T-helper 1 cell treated with Interleukin-12 subunit alpha and Interleukin-12 subunit beta and Interleukin-4 antibody, amounts not matched to agents 30 μg/mL and 1 μg/mL, for 36 hours (primary cell): ENCODE data around the gene SF1.
A peak's percentile ranks its signal among the peaks of the same experiment; 100 is the strongest.

Source experiments
- H3K27ac Mint-ChIP-seq: one replicate; pipeline ENCODE4 v1.8.0; 2021; ENCODE audit warnings: mild to moderate bottlenecking, mixed read lengths
- H3K27me3 Mint-ChIP-seq: one replicate; pipeline ENCODE4 v1.8.0; 2021; ENCODE audit warnings: low read depth, mixed read lengths
- H3K36me3 Mint-ChIP-seq: one replicate; pipeline ENCODE4 v1.8.0; 2021; ENCODE audit warnings: low read depth, mixed read lengths
- H3K4me1 Mint-ChIP-seq: one replicate; pipeline ENCODE4 v1.8.0; 2021; ENCODE audit warnings: low read depth, mixed read lengths
- H3K4me3 Mint-ChIP-seq: one replicate; pipeline ENCODE4 v1.8.0; 2021; ENCODE audit warnings: mild to moderate bottlenecking, moderate library complexity, mixed read lengths
- H3K9me3 Mint-ChIP-seq: one replicate; pipeline ENCODE4 v1.8.0; 2021; ENCODE audit warnings: mixed read lengths

SF1 gene

GRCh38 chr11:64742889-64743590, 35.3 kb downstream of the SF1 start:
- H3K27ac Mint-ChIP-seq: no peak overlapping the region
- H3K4me1 Mint-ChIP-seq: peaks cover 24% of the 10 kb centered on the region

GRCh38 chr11:64742087-64742888, 36.1 kb downstream of the SF1 start:
- H3K4me3 Mint-ChIP-seq: peak overlapping the region; percentile 74
- peaks cover 18% of the 10 kb centered on the region for H3K36me3 Mint-ChIP-seq
- no peaks in the 10 kb centered on the region for H3K9me3 Mint-ChIP-seq
- peaks cover 23% of the 10 kb centered on the region for H3K4me1 Mint-ChIP-seq
- no peak overlapping the region for H3K27ac Mint-ChIP-seq
- no peaks in the 10 kb centered on the region for H3K27me3 Mint-ChIP-seq

More at GRCh38 chr11:64742889-64743590, 35.3 kb downstream of the SF1 start:
- no peaks in the 10 kb centered on the region for H3K9me3 Mint-ChIP-seq
- H3K27me3 Mint-ChIP-seq: no peaks in the 10 kb centered on the region
- H3K4me3 Mint-ChIP-seq: no peak overlapping the region
- peaks cover 19% of the 10 kb centered on the region for H3K36me3 Mint-ChIP-seq

DNA sequence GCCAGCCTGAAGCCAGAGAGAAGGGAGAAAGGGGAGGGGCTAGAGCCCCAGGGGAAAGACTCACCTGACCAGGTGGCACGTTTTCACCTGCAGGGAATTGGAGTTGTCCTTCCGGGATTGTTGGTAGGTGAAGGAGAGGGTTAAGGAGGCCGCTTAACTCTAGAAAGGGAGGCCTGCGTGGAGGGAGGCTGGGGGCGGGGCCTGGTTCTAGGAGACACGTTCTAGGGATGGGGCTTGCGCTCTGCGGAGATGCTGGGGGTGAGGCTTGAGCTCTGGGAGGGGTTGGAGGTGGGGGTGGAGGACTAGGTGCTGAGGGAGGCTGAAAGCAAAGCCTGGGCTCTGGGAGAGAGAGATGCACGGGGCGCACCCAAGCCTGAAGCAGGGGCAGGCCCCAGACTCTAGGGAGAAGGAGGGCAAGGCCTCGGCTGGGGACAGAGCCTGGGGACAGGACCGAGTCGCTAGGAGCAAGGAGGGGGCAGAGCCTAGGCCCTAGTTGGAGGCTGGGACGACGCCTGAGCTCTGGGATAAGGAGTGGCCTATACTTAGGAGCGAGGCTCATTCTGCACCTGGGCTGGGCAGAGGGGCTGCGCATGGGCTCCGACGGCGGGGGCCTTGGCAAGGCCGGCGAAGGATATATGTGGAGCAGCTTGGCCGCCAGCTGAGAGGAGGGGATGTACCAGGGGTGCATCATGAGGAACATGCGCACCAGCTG, 36.8 kb downstream of the SF1 start:
- H3K4me3 Mint-ChIP-seq: peak overlapping the region; percentile 74
- H3K4me1 Mint-ChIP-seq: peaks cover 23% of the 10 kb centered on the region
- H3K27me3 Mint-ChIP-seq: no peaks in the 10 kb centered on the region
- peaks cover 20% of the 10 kb centered on the region for H3K36me3 Mint-ChIP-seq
- no peak overlapping the region for H3K27ac Mint-ChIP-seq
- no peaks in the 10 kb centered on the region for H3K9me3 Mint-ChIP-seq

- peaks cover 30% of the 10 kb centered on the region for H3K36me3 Mint-ChIP-seq
- no peaks in the 10 kb centered on the region for H3K9me3 Mint-ChIP-seq
- H3K4me1 Mint-ChIP-seq: peaks cover 18% of the 10 kb centered on the region
- no peak overlapping the region for H3K27ac Mint-ChIP-seq
- no peak overlapping the region for H3K4me3 Mint-ChIP-seq
- H3K27me3 Mint-ChIP-seq: no peaks in the 10 kb centered on the region
These were observed 38.5 kb downstream of the SF1 start for GRCh38 chr11:64739871-64740270.

DNA sequence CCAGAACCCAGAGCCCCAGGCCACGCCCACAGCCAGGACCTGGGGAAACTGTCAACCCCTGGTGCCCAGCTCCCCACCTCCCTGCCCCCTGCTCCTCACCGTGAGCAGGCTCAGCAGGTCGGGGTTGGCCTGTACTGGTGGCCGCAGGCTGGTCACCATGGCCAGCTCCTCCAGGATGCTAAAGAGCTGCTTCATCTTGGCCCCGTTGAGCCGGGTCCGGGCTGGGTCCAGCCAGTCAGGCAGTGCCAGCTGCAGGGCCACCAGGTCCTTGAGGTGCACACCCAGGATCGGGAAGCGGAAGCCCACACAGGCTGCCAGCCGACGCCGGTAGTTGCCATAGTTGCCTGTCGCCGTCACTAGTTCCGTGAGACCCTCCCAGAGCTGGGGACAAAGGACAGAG, 41.7 kb downstream of the SF1 start:
- H3K27me3 Mint-ChIP-seq: no peaks in the 10 kb centered on the region
- no peak overlapping the region for H3K27ac Mint-ChIP-seq
- H3K4me1 Mint-ChIP-seq: peaks cover 13% of the 10 kb centered on the region
- no peak overlapping the region for H3K4me3 Mint-ChIP-seq
- H3K36me3 Mint-ChIP-seq: peaks cover 47% of the 10 kb centered on the region
- no peaks in the 10 kb centered on the region for H3K9me3 Mint-ChIP-seq

DNA sequence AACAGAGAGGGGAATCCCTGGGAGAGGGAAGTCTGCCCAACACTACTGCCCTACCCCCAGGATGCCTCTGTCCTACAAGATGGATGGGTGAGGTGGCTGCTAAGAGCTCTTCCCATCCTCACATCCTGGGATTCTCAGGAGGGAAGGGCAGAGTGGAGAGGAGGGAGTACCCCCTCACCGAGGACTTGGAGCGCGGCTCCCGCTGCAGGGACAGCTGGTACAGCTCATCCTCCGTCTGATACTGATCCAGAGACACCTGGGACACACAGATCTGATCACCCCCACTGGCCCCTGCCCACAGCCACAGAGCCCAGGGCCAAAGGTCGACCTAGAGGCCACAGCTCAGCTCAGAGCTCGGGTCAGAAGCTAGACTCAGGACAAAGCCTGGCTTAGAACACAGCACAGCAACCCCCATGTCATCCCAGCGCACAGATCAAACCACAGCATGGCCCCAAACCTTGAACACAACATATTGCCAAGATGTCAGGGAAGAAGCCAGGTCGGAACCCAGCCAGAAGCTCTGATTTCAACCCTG, 42.5 kb downstream of the SF1 start:
- Mint-ChIP-seq H3K4me3 (no peak overlapping the region), H3K27me3 (no peaks in the 10 kb centered on the region), H3K9me3 (no peaks in the 10 kb centered on the region), H3K27ac (no peak overlapping the region), H3K4me1 (peaks cover 8% of the 10 kb centered on the region), H3K36me3 (peaks cover 49% of the 10 kb centered on the region)

GRCh38 chr11:64734811-64735724, 43.3 kb downstream of the SF1 start:
- no peaks in the 10 kb centered on the region for H3K9me3 Mint-ChIP-seq
- peaks cover 45% of the 10 kb centered on the region for H3K36me3 Mint-ChIP-seq
- H3K27me3 Mint-ChIP-seq: no peaks in the 10 kb centered on the region
- no peak overlapping the region for H3K4me3 Mint-ChIP-seq
- no peak overlapping the region for H3K27ac Mint-ChIP-seq
- H3K4me1 Mint-ChIP-seq: peaks cover 3% of the 10 kb centered on the region

GRCh38 chr11:64731601-64732000, 46.7 kb downstream of the SF1 start:
- Mint-ChIP-seq H3K4me3 (no peak overlapping the region), H3K27me3 (no peaks in the 10 kb centered on the region), H3K4me1 (peaks cover 3% of the 10 kb centered on the region), H3K9me3 (no peaks in the 10 kb centered on the region), H3K27ac (no peak overlapping the region), H3K36me3 (peaks cover 49% of the 10 kb centered on the region)

- H3K9me3 Mint-ChIP-seq: no peaks in the 10 kb centered on the region
- H3K4me3 Mint-ChIP-seq: no peak overlapping the region
- H3K27ac Mint-ChIP-seq: no peak overlapping the region
These were observed 48.4 kb downstream of the SF1 start for GRCh38 chr11:64729851-64730382.

DNA sequence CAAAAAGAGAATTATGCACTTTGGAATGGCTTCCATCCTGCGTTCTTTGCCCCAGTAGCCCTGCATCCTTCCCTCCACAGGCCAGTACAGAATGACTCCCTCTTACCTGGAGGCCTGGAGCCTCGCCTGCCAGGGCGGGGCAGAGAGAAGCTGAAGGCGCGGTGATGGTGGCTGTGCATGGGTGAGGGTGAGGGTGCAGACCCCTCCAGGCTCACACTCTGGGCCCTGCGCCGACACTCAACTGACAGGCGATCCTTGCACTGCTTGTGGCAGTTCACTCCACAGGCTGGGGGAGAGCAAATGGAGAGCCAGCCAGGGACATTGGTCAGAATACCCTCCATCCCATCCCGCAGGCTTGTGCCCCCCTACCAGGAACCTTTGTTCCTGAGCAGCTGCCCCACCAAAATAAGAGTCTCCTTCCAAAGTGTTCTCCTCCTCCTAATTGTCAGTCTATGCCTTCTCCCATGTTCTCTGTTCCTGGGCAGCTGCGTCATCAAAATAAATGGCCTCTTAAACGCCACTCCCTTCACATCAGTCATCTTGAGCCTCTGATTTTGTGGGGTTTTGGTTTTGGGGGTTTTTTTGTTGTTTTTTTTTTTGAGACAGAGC, 49.5 kb downstream of the SF1 start:
- H3K36me3 Mint-ChIP-seq: peaks cover 34% of the 10 kb centered on the region
- H3K27ac Mint-ChIP-seq: no peak overlapping the region

More at GRCh38 chr11:64729851-64730382, 48.4 kb downstream of the SF1 start:
- H3K27me3 Mint-ChIP-seq: no peaks in the 10 kb centered on the region
- peaks cover 39% of the 10 kb centered on the region for H3K36me3 Mint-ChIP-seq
- peaks cover 6% of the 10 kb centered on the region for H3K4me1 Mint-ChIP-seq

GRCh38 chr11:64726867-64727530, 51.3 kb downstream of the SF1 start:
- Mint-ChIP-seq H3K4me3 (no peak overlapping the region), H3K36me3 (peaks cover 26% of the 10 kb centered on the region), H3K9me3 (no peaks in the 10 kb centered on the region), H3K27me3 (peaks cover 6% of the 10 kb centered on the region), H3K4me1 (peaks cover 12% of the 10 kb centered on the region), H3K27ac (no peak overlapping the region)

More for the DNA sequence above, 49.5 kb downstream of the SF1 start:
- Mint-ChIP-seq H3K9me3 (no peaks in the 10 kb centered on the region), H3K4me3 (no peak overlapping the region), H3K27me3 (no peaks in the 10 kb centered on the region), H3K4me1 (peaks cover 12% of the 10 kb centered on the region)

DNA sequence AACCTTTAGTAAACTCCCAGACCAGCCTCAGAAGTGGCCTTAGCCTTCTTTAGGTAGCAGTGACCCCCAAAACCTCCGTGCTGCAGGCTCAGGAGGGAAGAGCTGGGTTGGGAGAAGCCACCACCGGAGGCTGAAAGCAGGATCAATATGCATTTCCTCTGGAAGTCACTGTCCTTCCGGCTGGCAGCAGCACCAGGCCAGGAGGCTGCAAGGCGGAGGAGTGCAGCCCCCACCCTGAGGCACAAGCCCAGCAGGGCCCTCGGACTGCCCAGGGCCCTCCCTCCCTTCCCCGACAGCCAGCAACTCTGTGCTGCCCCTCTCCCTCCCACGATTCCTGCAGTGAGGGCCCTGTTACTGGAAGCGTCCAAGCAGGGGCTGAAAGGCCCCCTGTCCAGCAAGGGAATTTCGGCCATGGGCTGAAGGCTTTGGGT, 52.1 kb downstream of the SF1 start:
- no peaks in the 10 kb centered on the region for H3K9me3 Mint-ChIP-seq
- peaks cover 14% of the 10 kb centered on the region for H3K27me3 Mint-ChIP-seq
- no peak overlapping the region for H3K27ac Mint-ChIP-seq
- H3K36me3 Mint-ChIP-seq: peaks cover 18% of the 10 kb centered on the region
- peaks cover 12% of the 10 kb centered on the region for H3K4me1 Mint-ChIP-seq
- no peak overlapping the region for H3K4me3 Mint-ChIP-seq
